K562 (cell line): ENCODE data around the gene CCDC148.

Experiments used
- CTCF ChIP-seq, 3 experiments: IDR thresholded peaks in 2 of 3; conservative IDR thresholded peaks in 1 of 3; 2 replicates each; pipeline ENCODE4 v1.5.1; 2011 to 2012; ENCODE audit warnings: low read length in 3 of 3, mild to moderate bottlenecking in 3 of 3, control low read depth in 2 of 3, improper control_type of control experiment in 1 of 3, inconsistent platforms in 1 of 3, low read depth in 1 of 3, mixed read lengths in 1 of 3, moderate library complexity in 1 of 3; ENCODE audit not compliant: insufficient read depth in 2 of 3
- EZH2 ChIP-seq: IDR thresholded peaks from 2 replicates; pipeline ENCODE4 v1.6.1; 2012; ENCODE audit warnings: low read depth, mild to moderate bottlenecking, inconsistent platforms, low read length, borderline replicate concordance
- GABPA ChIP-seq: fragments of 200-800 bp; sonication (Bioruptor generic); conservative IDR thresholded peaks from 2 replicates; pipeline ENCODE4 v1.6.1; 2016; ENCODE audit warnings: low read depth, missing genetic modification characterization, missing compliant biosample characterization
- MAFK ChIP-seq: IDR thresholded peaks from 2 replicates; pipeline ENCODE4 v1.6.1; 2011; ENCODE audit warnings: low read length, improper control_type of control experiment
- SIN3A ChIP-seq, 2 experiments: fragments of 150-350 bp in 1 of 2; IDR thresholded peaks; 2 replicates each; pipeline ENCODE4 v1.6.1; 2011 to 2016; ENCODE audit warnings: borderline replicate concordance in 2 of 2, low read depth in 2 of 2, low read length in 2 of 2, mild to moderate bottlenecking in 2 of 2, moderate library complexity in 2 of 2; ENCODE audit not compliant: control insufficient read depth in 1 of 2
- SREBF1 ChIP-seq: fragments of 150-350 bp; IDR thresholded peaks from 2 replicates; pipeline ENCODE4 v1.6.1; 2014; ENCODE audit warnings: antibody characterized with exemption, low read depth, low read length, borderline replicate concordance
- YY1 ChIP-seq, 3 experiments: IDR thresholded peaks; 2 replicates each; pipeline ENCODE4 v1.6.1; 2011; ENCODE audit warnings: low read length in 2 of 3, mild to moderate bottlenecking in 2 of 3, moderate library complexity in 2 of 3, borderline replicate concordance in 1 of 3, control low read depth in 1 of 3, low read depth in 1 of 3; ENCODE audit not compliant: insufficient read depth in 3 of 3, insufficient replicate concordance in 2 of 3, control insufficient read depth in 1 of 3, insufficient read length in 1 of 3; ENCODE audit errors: extremely low read depth in 1 of 3
- ZBTB1 ChIP-seq: sonication (generic); formaldehyde crosslinking; IDR thresholded peaks from 2 replicates; pipeline ENCODE4 v1.8.1; 2023; ENCODE audit warnings: missing genetic modification reagents, low read depth, mild to moderate bottlenecking, borderline replicate concordance

GRCh38 chr2:158291544-158292180 is 164.9 kb downstream of the CCDC148 start:
- TF ChIP-seq SIN3A (IDR thresholded peaks at IDR 0.05; ENCODE audit: borderline replicate concordance in 2 of 2, control insufficient read depth in 1 of 2, low read depth in 2 of 2, low read length in 2 of 2) = no peak
- no peak for TF ChIP-seq SREBF1
- TF ChIP-seq GABPA (tag) = no peak
- TF ChIP-seq CTCF (IDR thresholded peaks at IDR 0.05 in 2 of 3, conservative IDR thresholded peaks at IDR 0.05 in 1 of 3; ENCODE audit: insufficient read depth in 2 of 3, low read depth in 1 of 3, low read length in 3 of 3) = no peak
- no peak for TF ChIP-seq YY1 (IDR thresholded peaks at IDR 0.05; ENCODE audit: borderline replicate concordance in 1 of 3, control insufficient read depth in 1 of 3, extremely low read depth in 1 of 3, insufficient read depth in 3 of 3, insufficient read length in 1 of 3, insufficient replicate concordance in 2 of 3, low read depth in 1 of 3, low read length in 2 of 3)
- no peak for TF ChIP-seq EZH2
- TF ChIP-seq ZBTB1 (CRISPR knock-in tag) = no peak
- TF ChIP-seq MAFK = no peak
